ENCODE measurements around the gene ZNF76.

Gene ZNF76

GRCh38 chr6:35237476-35237875, 22.1 kb upstream of the ZNF76 start:
- DNase-seq (ENCODE audit: low read depth) = no peak

- DNase-seq (ENCODE audit: low read depth) = no peak
Observed at GRCh38 chr6:35238843-35239289, 20.7 kb upstream of the ZNF76 start.

- no peak for DNase-seq (ENCODE audit: low read depth)
Observed at GRCh38 chr6:35239581-35239980, 20.0 kb upstream of the ZNF76 start.

GRCh38 chr6:35240838-35241801, 18.4 kb upstream of the ZNF76 start:
- DNase-seq (ENCODE audit: low read depth) = peak; percentile 65

GRCh38 chr6:35242486-35242885, 17.0 kb upstream of the ZNF76 start:
- DNase-seq (ENCODE audit: low read depth) = no peak

GRCh38 chr6:35242906-35243305, 16.6 kb upstream of the ZNF76 start:
- no peak for DNase-seq (ENCODE audit: low read depth)

- no peak for DNase-seq (ENCODE audit: low read depth)
Observed at GRCh38 chr6:35243386-35243958, 16.1 kb upstream of the ZNF76 start.

- DNase-seq (ENCODE audit: low read depth) = no peak
Observed at GRCh38 chr6:35244551-35244950, 15.0 kb upstream of the ZNF76 start.

- DNase-seq (ENCODE audit: low read depth) = no peak
Observed at GRCh38 chr6:35247642-35248231, 11.8 kb upstream of the ZNF76 start.

- peak; percentile 41 for DNase-seq (ENCODE audit: low read depth)
Observed at GRCh38 chr6:35248300-35248699, 11.2 kb upstream of the ZNF76 start.

GRCh38 chr6:35248965-35249364, 10.6 kb upstream of the ZNF76 start:
- DNase-seq (ENCODE audit: low read depth) = no peak

GRCh38 chr6:35251949-35252348, 7.6 kb upstream of the ZNF76 start:
- DNase-seq (ENCODE audit: low read depth) = no peak

- DNase-seq (ENCODE audit: low read depth) = no peak
Observed at GRCh38 chr6:35253249-35253648, 6.3 kb upstream of the ZNF76 start.

GRCh38 chr6:35258336-35258735, 1.2 kb upstream of the ZNF76 start:
- DNase-seq (ENCODE audit: low read depth) = peak; percentile 13

- DNase-seq (ENCODE audit: low read depth) = peak; percentile 71
Observed at GRCh38 chr6:35258858-35259193, 709 bp upstream of the ZNF76 start.

- peak; percentile 68 for DNase-seq (ENCODE audit: low read depth)
Observed at GRCh38 chr6:35259948-35260590, 534 bp downstream of the ZNF76 start.

GRCh38 chr6:35260591-35261570, 1.3 kb downstream of the ZNF76 start:
- no peak for DNase-seq (ENCODE audit: low read depth)

- peak; percentile 37 for DNase-seq (ENCODE audit: low read depth)
Observed at GRCh38 chr6:35262596-35262995, 3.1 kb downstream of the ZNF76 start.

GRCh38 chr6:35264550-35265274, 5.2 kb downstream of the ZNF76 start:
- DNase-seq (ENCODE audit: low read depth) = no peak

GRCh38 chr6:35265523-35265922, 6.0 kb downstream of the ZNF76 start:
- DNase-seq (ENCODE audit: low read depth) = no peak

GRCh38 chr6:35267446-35267845, 7.9 kb downstream of the ZNF76 start:
- DNase-seq (ENCODE audit: low read depth) = no peak
